ENCODE measurements around the gene FBXL19.

Gene FBXL19

DNA sequence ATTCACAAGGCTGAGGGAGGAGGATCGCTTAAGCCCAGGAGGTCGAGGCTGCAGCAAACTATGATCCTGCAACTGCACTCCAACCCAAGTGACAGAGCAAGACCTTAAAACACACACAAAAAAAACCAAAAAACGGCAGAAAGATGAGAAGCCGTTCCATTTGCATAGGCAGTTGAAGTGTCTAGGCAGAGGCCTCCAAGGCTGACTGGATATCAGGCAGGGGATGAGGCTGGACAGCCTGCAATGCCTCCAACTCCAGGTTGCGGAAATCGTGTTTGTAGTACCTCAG lies 2.0 kb upstream of the FBXL19 start:
- no peak for DNase-seq (ENCODE audit: low spot score)
- H3K27ac ChIP-seq: peak overlapping the region; percentile 94
- TF ChIP-seq, protein P1, sequence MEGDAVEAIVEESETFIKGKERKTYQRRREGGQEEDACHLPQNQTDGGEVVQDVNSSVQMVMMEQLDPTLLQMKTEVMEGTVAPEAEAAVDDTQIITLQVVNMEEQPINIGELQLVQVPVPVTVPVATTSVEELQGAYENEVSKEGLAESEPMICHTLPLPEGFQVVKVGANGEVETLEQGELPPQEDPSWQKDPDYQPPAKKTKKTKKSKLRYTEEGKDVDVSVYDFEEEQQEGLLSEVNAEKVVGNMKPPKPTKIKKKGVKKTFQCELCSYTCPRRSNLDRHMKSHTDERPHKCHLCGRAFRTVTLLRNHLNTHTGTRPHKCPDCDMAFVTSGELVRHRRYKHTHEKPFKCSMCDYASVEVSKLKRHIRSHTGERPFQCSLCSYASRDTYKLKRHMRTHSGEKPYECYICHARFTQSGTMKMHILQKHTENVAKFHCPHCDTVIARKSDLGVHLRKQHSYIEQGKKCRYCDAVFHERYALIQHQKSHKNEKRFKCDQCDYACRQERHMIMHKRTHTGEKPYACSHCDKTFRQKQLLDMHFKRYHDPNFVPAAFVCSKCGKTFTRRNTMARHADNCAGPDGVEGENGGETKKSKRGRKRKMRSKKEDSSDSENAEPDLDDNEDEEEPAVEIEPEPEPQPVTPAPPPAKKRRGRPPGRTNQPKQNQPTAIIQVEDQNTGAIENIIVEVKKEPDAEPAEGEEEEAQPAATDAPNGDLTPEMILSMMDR (conservative IDR thresholded peaks at IDR 0.05; ENCODE audit: low read depth): no peak
- CTCF ChIA-PET: interaction anchor here (2.1 kb wide), 1 partner anchor 77 kb away, joined by 8 read pairs; no protein-coding TSS in a partner anchor
- POLR2A ChIA-PET (ENCODE audit: low non-redundant PET): no interaction called here

DNA sequence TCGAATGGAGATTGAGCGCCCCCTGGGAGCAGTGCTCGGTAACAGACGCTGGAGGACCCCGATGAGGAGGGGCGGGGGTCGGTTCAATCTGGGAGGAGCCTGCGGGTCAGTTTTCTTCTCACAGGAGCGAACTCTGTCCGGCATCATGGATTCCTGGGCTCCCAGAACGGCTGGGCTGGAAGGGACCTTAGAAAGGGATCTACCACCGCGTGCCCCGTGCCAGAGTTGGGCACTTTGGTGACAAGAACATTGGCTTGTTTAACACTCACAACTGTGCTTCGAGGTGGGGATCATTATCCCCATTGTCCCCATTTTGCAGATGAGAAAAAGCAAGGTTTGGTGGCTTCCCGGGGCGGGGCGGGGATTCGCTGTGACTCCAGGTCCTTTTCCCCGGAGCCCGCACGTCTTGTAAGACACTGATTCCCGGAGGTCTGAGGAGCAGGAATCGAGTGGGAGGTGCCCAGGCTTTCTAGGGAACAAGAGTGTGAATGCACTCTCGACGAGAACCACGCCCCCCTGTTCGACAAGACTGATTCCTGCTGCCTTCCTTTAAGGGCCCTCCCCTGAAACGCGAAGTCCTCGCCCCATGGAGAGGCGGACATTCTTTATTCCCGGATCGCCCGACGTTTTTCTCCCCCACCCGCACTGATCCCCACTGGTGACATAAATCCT lies 1.5 kb upstream of the FBXL19 start:
- TF ChIP-seq, protein P1 (conservative IDR thresholded peaks at IDR 0.05; ENCODE audit: low read depth): peak; percentile 87
- peak; percentile 81 for DNase-seq (ENCODE audit: low spot score)
- ChIA-PET POLR2A (ENCODE audit: low non-redundant PET) (no interaction called here), CTCF (interaction anchor here (0.7 to 1.1 kb wide), 2 partner anchors 20 to 77 kb away, joined by 4 to 7 read pairs; no protein-coding TSS in a partner anchor)
- peak overlapping the region; percentile 94 for H3K27ac ChIP-seq

DNA sequence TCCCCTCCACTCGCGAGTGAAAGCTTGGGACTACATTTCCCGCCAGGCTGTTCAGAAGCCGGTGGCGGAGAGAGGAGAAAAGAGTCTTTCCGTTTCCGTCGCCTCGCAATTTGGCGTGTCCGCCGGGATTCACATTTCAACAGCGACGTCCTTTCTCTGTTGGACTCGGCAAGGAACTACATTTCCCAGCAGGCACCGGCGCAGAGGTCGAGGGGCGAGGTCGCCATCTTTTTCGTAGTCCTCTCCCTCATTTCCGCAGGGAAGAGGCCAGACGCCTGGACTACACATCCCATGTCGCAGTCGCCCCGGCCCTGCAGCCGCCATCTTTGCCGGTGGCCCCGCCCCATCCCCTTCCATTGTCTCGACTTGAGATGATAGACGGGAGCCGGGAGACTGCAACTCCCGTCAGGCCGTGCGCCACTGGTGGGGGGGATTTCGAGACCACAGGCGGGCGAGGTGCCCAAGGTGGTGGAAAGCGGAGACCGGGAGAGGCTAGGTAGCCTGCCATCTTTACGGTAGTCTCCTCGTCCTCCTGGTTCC lies 882 bp upstream of the FBXL19 start:
- H3K27ac ChIP-seq: peak overlapping the region; percentile 94
- CTCF ChIA-PET: interaction anchor here (0.7 to 1.1 kb wide), 2 partner anchors 19 to 78 kb away, joined by 4 to 7 read pairs; no protein-coding TSS in a partner anchor
- TF ChIP-seq, protein P1 (conservative IDR thresholded peaks at IDR 0.05; ENCODE audit: low read depth): no peak
- POLR2A ChIA-PET (ENCODE audit: low non-redundant PET): no interaction called here
- peak; percentile 96 for DNase-seq (ENCODE audit: low spot score)

DNA sequence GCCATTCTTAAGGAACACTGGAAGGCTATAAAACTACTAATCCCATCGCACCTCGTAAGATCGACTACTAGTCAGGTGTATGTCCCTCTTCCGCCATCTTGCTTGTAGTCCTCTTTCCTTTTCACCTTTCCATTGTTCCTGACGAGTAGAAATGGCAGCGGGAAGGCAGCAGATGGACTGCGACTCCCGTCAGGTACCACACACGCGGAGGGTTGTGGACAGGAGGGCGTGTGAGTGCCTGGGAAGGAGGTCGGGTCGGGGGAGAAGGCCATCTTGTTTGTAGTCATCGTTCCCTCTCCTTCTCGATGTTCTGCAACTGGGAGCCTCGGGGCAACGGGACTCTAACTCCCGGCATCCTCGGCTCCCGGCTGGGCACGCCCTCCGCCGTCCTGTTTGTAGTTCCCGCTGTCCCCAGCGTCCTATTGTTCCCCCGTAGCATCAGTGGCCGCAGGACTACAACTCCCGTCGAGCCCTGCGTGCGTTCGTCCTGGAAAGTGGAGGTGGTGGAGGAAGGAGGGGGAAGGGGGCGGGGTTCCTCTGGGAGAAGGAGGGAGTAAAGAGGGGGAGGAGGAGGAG lies 324 bp upstream of the FBXL19 start:
- DNase-seq (ENCODE audit: low spot score): peak; percentile 97
- ChIA-PET POLR2A (ENCODE audit: low non-redundant PET) (no interaction called here), CTCF (interaction anchor here (1.1 to 2.4 kb wide), 3 partner anchors 19 to 78 kb away, joined by 4 to 13 read pairs (median 5); no protein-coding TSS in a partner anchor)
- peak overlapping the region; percentile 94 for H3K27ac ChIP-seq
- TF ChIP-seq, protein P1 (conservative IDR thresholded peaks at IDR 0.05; ENCODE audit: low read depth): no peak

DNA sequence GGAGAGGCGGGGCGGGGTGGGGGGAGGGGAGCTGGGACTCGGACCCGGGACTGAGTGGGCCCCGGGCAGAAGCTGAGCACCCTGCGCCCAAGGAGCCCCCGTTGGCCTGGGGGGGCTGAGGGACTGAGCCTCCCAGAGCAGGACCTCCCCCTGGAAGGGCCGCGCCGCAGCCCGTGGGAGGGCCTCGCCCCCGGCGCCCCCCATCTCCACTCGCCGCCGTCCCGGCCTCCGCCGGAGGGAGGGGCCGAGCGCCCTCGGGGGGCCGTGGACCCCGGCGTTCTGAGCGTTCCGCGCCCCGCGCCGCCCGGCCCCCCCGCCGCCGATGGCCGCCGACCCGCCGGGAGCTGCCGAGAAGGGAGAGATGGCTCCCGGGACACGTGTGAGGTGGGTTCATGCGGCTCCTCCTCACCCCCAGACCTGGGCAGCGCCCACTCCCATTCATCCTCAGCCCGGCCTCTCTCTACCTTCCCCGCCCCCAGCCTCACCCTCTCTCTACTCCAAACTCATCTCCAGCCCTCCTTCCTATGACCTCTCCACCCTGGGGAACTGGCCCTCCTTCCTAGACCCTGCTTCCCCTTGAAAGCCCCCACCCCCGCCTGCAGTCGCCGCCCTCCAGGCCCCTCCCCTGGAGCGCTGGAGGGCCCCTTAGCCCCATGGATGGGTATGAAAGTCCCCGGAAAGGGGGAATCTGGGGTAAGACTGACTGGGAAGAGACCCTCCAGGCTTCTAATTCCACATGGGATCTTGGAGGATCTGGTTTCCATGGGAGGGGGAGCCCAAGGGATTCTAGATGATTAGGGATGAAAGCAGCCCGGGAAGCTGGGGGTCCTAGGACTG lies 922 bp downstream of the FBXL19 start:
- peak overlapping the region; percentile 94 for H3K27ac ChIP-seq
- ChIA-PET POLR2A (ENCODE audit: low non-redundant PET) (no interaction called here), CTCF (interaction anchor here (2.0 to 2.4 kb wide), 2 partner anchors 18 to 80 kb away, joined by 5 to 13 read pairs; no protein-coding TSS in a partner anchor)
- no peak for DNase-seq (ENCODE audit: low spot score)
- TF ChIP-seq, protein P1 (conservative IDR thresholded peaks at IDR 0.05; ENCODE audit: low read depth): no peak
